Skeletal muscle satellite cell (primary cell): Measurements from ENCODE around the gene APLP1. TPM values are rescaled to one million over a fixed set of nuclear protein-coding genes. Genes with fewer than 3 reads are reported as not detected.
A peak's percentile ranks its signal among the peaks of the same experiment; 100 is the strongest.

Experiments
- H3K27me3 ChIP-seq: 2 replicates; pipeline ENCODE4 v1.7.0; 2013; ENCODE audit warnings: low read length; ENCODE audit not compliant: control insufficient read depth, insufficient read depth
- H3K36me3 ChIP-seq: 2 replicates; pipeline ENCODE4 v1.7.0; 2013; ENCODE audit warnings: mild to moderate bottlenecking, control low read depth, low read length; ENCODE audit not compliant: insufficient read depth
- H3K4me1 ChIP-seq: 2 replicates; pipeline ENCODE4 v1.7.0; 2013; ENCODE audit warnings: low read length; ENCODE audit not compliant: control insufficient read depth, insufficient read depth
- H3K4me2 ChIP-seq: 2 replicates; pipeline ENCODE4 v1.7.0; 2013; ENCODE audit warnings: mild to moderate bottlenecking, low read length
- H3K4me3 ChIP-seq: 2 replicates; pipeline ENCODE4 v1.7.0; 2013; ENCODE audit warnings: low read length
- H3K9ac ChIP-seq: 2 replicates; pipeline ENCODE4 v1.7.0; 2013; ENCODE audit warnings: mild to moderate bottlenecking, low read depth, low read length, moderate library complexity
- H3K9me3 ChIP-seq: replicated peaks from 2 replicates; pipeline ENCODE4 v1.7.0; 2013; ENCODE audit warnings: mild to moderate bottlenecking, control low read depth, low read length
- small RNA-seq: library from RNA; depleted of rRNA; stranded (forward); fragments of <200 nt; gene quantifications from one replicate; pipeline ENCODE3, GENCODE V24; 2012

The APLP1 gene

DNA sequence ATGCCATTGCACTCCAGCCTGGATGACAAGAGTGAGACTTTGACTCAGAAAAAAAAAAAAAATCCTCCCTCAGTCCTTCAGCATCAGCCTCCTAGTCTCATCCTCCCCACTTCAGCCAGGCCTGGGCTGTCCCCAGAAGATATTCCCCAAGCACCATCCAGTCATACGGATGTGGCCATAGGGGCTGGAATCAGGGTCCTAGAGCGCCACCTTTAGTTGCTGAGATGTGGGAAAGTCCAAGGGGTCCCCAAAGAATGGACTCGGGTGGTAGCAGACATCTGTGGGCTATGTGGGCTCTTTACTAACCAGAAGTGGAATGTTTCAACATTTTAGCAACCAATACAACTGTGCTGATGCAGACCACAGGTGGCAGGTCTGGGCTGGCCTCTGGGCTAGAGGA, 42.8 kb downstream of the APLP1 start:
- Histone ChIP-seq H3K4me1 (peaks cover 7% of the 10 kb centered on the region), H3K9ac (no peak overlapping the region)

GRCh38 chr19:35911790-35912189, 43.4 kb downstream of the APLP1 start:
- Histone ChIP-seq H3K4me1 (peaks cover 7% of the 10 kb centered on the region), H3K9me3 (no peaks in the 10 kb centered on the region), H3K36me3 (no peaks in the 10 kb centered on the region), H3K9ac (no peak overlapping the region), H3K27me3 (no peaks in the 10 kb centered on the region), H3K4me3 (no peak overlapping the region), H3K4me2 (no peak overlapping the region)

More for the DNA sequence above, 42.8 kb downstream of the APLP1 start:
- H3K36me3 ChIP-seq: no peaks in the 10 kb centered on the region
- no peaks in the 10 kb centered on the region for H3K27me3 ChIP-seq
- H3K4me3 ChIP-seq: no peak overlapping the region
- H3K9me3 ChIP-seq: no peaks in the 10 kb centered on the region
- no peak overlapping the region for H3K4me2 ChIP-seq

DNA sequence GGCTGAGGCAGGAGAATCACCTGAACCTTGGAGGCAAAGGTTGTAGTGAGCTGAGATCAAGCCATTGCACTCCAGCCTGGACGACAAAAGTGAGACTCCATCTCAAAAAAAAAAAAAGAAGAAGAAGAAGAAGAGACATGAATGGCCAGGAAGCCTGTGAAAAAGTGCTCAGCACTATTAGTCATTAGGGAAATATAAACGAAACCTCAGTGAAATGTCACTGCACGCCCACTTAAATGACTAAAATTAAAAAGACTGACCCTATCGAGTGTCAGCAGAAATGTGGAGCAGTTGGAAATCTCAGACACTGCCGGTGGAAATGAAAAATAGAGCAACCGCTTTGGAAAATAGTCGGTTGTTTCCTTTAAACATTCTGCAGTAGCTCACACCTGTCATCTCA, 45.2 kb downstream of the APLP1 start:
- Histone ChIP-seq H3K27me3 (no peaks in the 10 kb centered on the region), H3K4me1 (peaks cover 7% of the 10 kb centered on the region)

DNA sequence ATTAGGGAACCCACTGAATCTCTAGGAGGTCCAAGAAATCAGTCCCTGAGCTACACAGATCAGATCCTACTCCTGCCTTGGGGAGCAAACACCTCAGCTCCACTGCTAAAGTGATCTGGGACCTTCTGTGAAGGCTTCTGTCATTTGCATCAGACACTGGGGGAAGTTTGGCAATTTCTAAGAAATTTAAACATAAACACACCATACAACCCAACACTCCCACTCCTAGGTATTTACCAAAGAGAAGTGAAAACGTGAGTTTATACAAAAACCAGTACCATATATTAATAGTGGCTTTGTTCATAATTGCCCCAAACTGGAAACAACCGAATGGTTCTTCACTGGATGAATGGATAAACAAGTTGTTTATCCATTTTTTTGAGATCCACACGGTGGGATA, 47.1 kb downstream of the APLP1 start:
- no peak overlapping the region for H3K4me3 ChIP-seq

More for the DNA sequence above, 45.2 kb downstream of the APLP1 start:
- no peaks in the 10 kb centered on the region for H3K36me3 ChIP-seq
- H3K9ac ChIP-seq: peak overlapping the region; percentile 9
- peak overlapping the region; percentile 31 for H3K4me3 ChIP-seq
- no peaks in the 10 kb centered on the region for H3K9me3 ChIP-seq
- H3K4me2 ChIP-seq: peak overlapping the region; percentile 70

GRCh38 chr19:35919306-35919705, 50.9 kb downstream of the APLP1 start:
- Histone ChIP-seq H3K9ac (no peak overlapping the region), H3K4me3 (no peak overlapping the region), H3K36me3 (no peaks in the 10 kb centered on the region), H3K4me2 (no peak overlapping the region), H3K27me3 (peaks cover 9% of the 10 kb centered on the region), H3K9me3 (no peaks in the 10 kb centered on the region), H3K4me1 (no peaks in the 10 kb centered on the region)

More for the DNA sequence above, 47.1 kb downstream of the APLP1 start:
- H3K4me2 ChIP-seq: no peak overlapping the region
- H3K27me3 ChIP-seq: peaks cover 6% of the 10 kb centered on the region
- peaks cover 7% of the 10 kb centered on the region for H3K4me1 ChIP-seq
- no peaks in the 10 kb centered on the region for H3K36me3 ChIP-seq
- no peaks in the 10 kb centered on the region for H3K9me3 ChIP-seq
- no peak overlapping the region for H3K9ac ChIP-seq

GRCh38 chr19:35921012-35921411, 52.6 kb downstream of the APLP1 start:
- Histone ChIP-seq H3K4me3 (no peak overlapping the region), H3K9ac (no peak overlapping the region), H3K4me1 (no peaks in the 10 kb centered on the region), H3K36me3 (no peaks in the 10 kb centered on the region), H3K9me3 (peaks cover 5% of the 10 kb centered on the region), H3K4me2 (no peak overlapping the region), H3K27me3 (peaks cover 22% of the 10 kb centered on the region)

- Histone ChIP-seq H3K36me3 (no peaks in the 10 kb centered on the region), H3K9ac (no peak overlapping the region), H3K27me3 (peaks cover 16% of the 10 kb centered on the region), H3K4me3 (no peak overlapping the region), H3K4me1 (no peaks in the 10 kb centered on the region), H3K9me3 (peaks cover 5% of the 10 kb centered on the region), H3K4me2 (no peak overlapping the region)
These were observed 57.1 kb downstream of the APLP1 start for GRCh38 chr19:35925501-35925900.

GRCh38 chr19:35928507-35928906, 60.1 kb downstream of the APLP1 start:
- no peaks in the 10 kb centered on the region for H3K36me3 ChIP-seq
- peaks cover 5% of the 10 kb centered on the region for H3K9me3 ChIP-seq
- H3K4me1 ChIP-seq: peaks cover 4% of the 10 kb centered on the region
- no peak overlapping the region for H3K4me2 ChIP-seq
- no peak overlapping the region for H3K9ac ChIP-seq
- H3K4me3 ChIP-seq: no peak overlapping the region
- H3K27me3 ChIP-seq: peaks cover 16% of the 10 kb centered on the region

Small RNAs within 50 kb of the gene (small RNA-seq; reads per million reads assigned to genes)
- not detected for gene RN7SL402P
